IMR-90 (cell line): Measurements from ENCODE around the gene ENOX1. TPM values are rescaled to one million over a fixed set of nuclear protein-coding genes. Genes with fewer than 3 reads are reported as not detected.

ENCODE experiments used
- ATAC-seq: fragments of 200-7000 bp; cut with Tn5 transposase; 2 replicates; pipeline ENCODE4 v1.9.1; 2020; ENCODE audit warnings: low read depth, mild to moderate bottlenecking, moderate library complexity
- BruUV-seq: library from RNA; stranded (reverse); fragments of 400-500 nt; replicated peaks from 2 replicates; lab custom pipeline; 2021; lab: Mats Ljungman, UMichigan
- CTCF ChIA-PET: fragments of 300-600 bp; formaldehyde crosslinking; extraction: SDS; loops from one replicate; lab custom pipeline; 2021; ENCODE audit warnings: antibody characterized with exemption; lab: Yijun Ruan, JAX
- POLR2A ChIA-PET: fragments of 300-600 bp; sonication (Branson Sonifier 250); formaldehyde crosslinking; loops from one replicate; lab custom pipeline; 2022; ENCODE audit warnings: antibody characterized with exemption; ENCODE audit not compliant: unreplicated experiment; lab: Charles Lee
- DNase-seq: peaks from one replicate; pipeline ENCODE4 v3.0.0; 2013
- H2AFZ ChIP-seq: replicated peaks from 2 replicates; pipeline ENCODE3; 2013; ENCODE audit warnings: low read length, mild to moderate bottlenecking; ENCODE audit not compliant: poor library complexity
- H2AK5ac ChIP-seq: 2 replicates; pipeline ENCODE4 v1.6.1; 2013; ENCODE audit warnings: low read depth, low read length, inconsistent platforms
- H2AK9ac ChIP-seq: replicated peaks from 2 replicates; pipeline ENCODE3; 2013; ENCODE audit warnings: mild to moderate bottlenecking, low read depth, low read length, moderate library complexity; ENCODE audit not compliant: poor library complexity
- H2BK120ac ChIP-seq: 2 replicates; pipeline ENCODE4 v1.6.1; 2013; ENCODE audit warnings: low read depth, low read length, inconsistent platforms
- H2BK15ac ChIP-seq: 3 replicates; pipeline ENCODE4 v1.6.1; 2013; ENCODE audit warnings: low read depth, low read length, inconsistent platforms
- H2BK20ac ChIP-seq: 2 replicates; pipeline ENCODE4 v1.6.1; 2013; ENCODE audit warnings: low read depth, mild to moderate bottlenecking, inconsistent platforms, low read length, moderate library complexity
- H2BK5ac ChIP-seq: 2 replicates; pipeline ENCODE4 v1.6.1; 2013; ENCODE audit warnings: mild to moderate bottlenecking, low read depth, low read length, inconsistent platforms; ENCODE audit not compliant: poor library complexity, severe bottlenecking
- H3K14ac ChIP-seq: replicated peaks from 2 replicates; pipeline ENCODE4 v1.6.1; 2013; ENCODE audit warnings: low read depth, low read length, inconsistent platforms
- H3K18ac ChIP-seq: 2 replicates; pipeline ENCODE4 v1.6.1; 2013; ENCODE audit warnings: low read depth, low read length, control low read depth
- H3K23ac ChIP-seq: 2 replicates; pipeline ENCODE4 v1.6.1; 2013; ENCODE audit warnings: low read depth, low read length, inconsistent platforms
- H3K27ac ChIP-seq: 2 replicates; pipeline ENCODE4 v1.5.1; 2013; ENCODE audit warnings: mild to moderate bottlenecking, control low read depth, low read length; ENCODE audit not compliant: insufficient read depth
- H3K27me3 ChIP-seq: 2 replicates; pipeline ENCODE4 v1.6.1; 2013; ENCODE audit warnings: low read length; ENCODE audit not compliant: control insufficient read depth, insufficient read depth
- H3K36me3 ChIP-seq: 2 replicates; pipeline ENCODE4 v1.6.1; 2013; ENCODE audit warnings: low read length, mixed read lengths; ENCODE audit not compliant: control insufficient read depth, insufficient read depth
- H3K4ac ChIP-seq: 2 replicates; pipeline ENCODE4 v1.6.1; 2013; ENCODE audit warnings: low read depth, low read length, inconsistent platforms
- H3K4me1 ChIP-seq: 2 replicates; pipeline ENCODE4 v1.6.1; 2013; ENCODE audit warnings: low read length, mixed read lengths; ENCODE audit not compliant: control insufficient read depth, insufficient read depth
- H3K4me2 ChIP-seq: 2 replicates; pipeline ENCODE4 v1.6.1; 2013; ENCODE audit warnings: low read depth, mild to moderate bottlenecking, control low read depth, low read length, moderate library complexity
- H3K4me3 ChIP-seq: 2 replicates; pipeline ENCODE4 v1.5.1; 2013; ENCODE audit warnings: low read depth, mild to moderate bottlenecking, control low read depth, low read length, moderate library complexity; ENCODE audit not compliant: insufficient read depth
- H3K56ac ChIP-seq: 2 replicates; pipeline ENCODE4 v1.6.1; 2013; ENCODE audit warnings: low read length, inconsistent platforms; ENCODE audit not compliant: insufficient read depth; ENCODE audit errors: extremely low read depth
- H3K79me1 ChIP-seq, 2 experiments: 2 replicates each; pipeline ENCODE4 v1.6.1; 2013; ENCODE audit warnings: low read length in 2 of 2, inconsistent platforms in 1 of 2, low read depth in 1 of 2
- H3K9ac ChIP-seq: 2 replicates; pipeline ENCODE4 v1.6.1; 2013; ENCODE audit warnings: low read depth, low read length, control low read depth
- H3K9me1 ChIP-seq: 2 replicates; pipeline ENCODE4 v1.6.1; 2013; ENCODE audit warnings: low read length, inconsistent platforms; ENCODE audit not compliant: insufficient read depth
- H3K9me3 ChIP-seq: 2 replicates; pipeline ENCODE4 v1.6.1; 2013; ENCODE audit warnings: low read length; ENCODE audit not compliant: control insufficient read depth, insufficient read depth
- H4K20me1 ChIP-seq: 2 replicates; pipeline ENCODE4 v1.6.1; 2013; ENCODE audit warnings: low read length, inconsistent platforms; ENCODE audit not compliant: insufficient read depth
- H4K5ac ChIP-seq: 2 replicates; pipeline ENCODE4 v1.6.1; 2013; ENCODE audit warnings: mild to moderate bottlenecking, low read depth, low read length, control low read depth
- H4K8ac ChIP-seq, 2 experiments: 2 replicates each; pipeline ENCODE4 v1.6.1; 2013; ENCODE audit warnings: low read depth in 2 of 2, low read length in 2 of 2, control low read depth in 1 of 2, inconsistent platforms in 1 of 2
- H4K91ac ChIP-seq: 2 replicates; pipeline ENCODE4 v1.6.1; 2013; ENCODE audit warnings: low read depth, low read length, inconsistent platforms; ENCODE audit not compliant: insufficient read depth
- BHLHE40 ChIP-seq: fragments of 150-350 bp; IDR thresholded peaks from 2 replicates; pipeline ENCODE4 v1.6.1; 2016; ENCODE audit warnings: mild to moderate bottlenecking, low read depth, low read length
- MAFK ChIP-seq: IDR thresholded peaks from 2 replicates; pipeline ENCODE4 v1.6.1; 2012; ENCODE audit warnings: low read depth, low read length, improper control_type of control experiment
- MAZ ChIP-seq: IDR thresholded peaks from 2 replicates; pipeline ENCODE4 v1.6.1; 2012; ENCODE audit warnings: low read depth, mild to moderate bottlenecking, low read length, improper control_type of control experiment, moderate library complexity, borderline replicate concordance
- RFX5 ChIP-seq: IDR thresholded peaks from 2 replicates; pipeline ENCODE4 v1.8.0; 2012; ENCODE audit warnings: low read depth, mild to moderate bottlenecking, low read length, moderate library complexity
- WGBS, 2 experiments: methylation state at CpG; one replicate each; pipeline versions ENCODE4 v1.1.5 to v1.1.7; 2013; ENCODE audit warnings: missing lambda C conversion rate in 2 of 2; ENCODE audit not compliant: insufficient read length in 1 of 2; ENCODE audit errors: extremely low coverage in 2 of 2; 5-methylcytosine and 5-hydroxymethylcytosine counted together
- dilution Hi-C: fragments of 300-500 bp; cut with HindIII; formaldehyde crosslinking; loops from one replicate; pipeline ENCODE4 v1.14.3; 2018; ENCODE audit warnings: low sequenced_read_pairs; ENCODE audit not compliant: unreplicated experiment
- in situ Hi-C: fragments of 300-500 bp; cut with MboI; formaldehyde crosslinking; loops from 3 replicates; pipeline ENCODE4 v1.14.3; 2019; ENCODE audit warnings: low sequenced_read_pairs, inconsistent platforms, mixed read lengths
- intact Hi-C: fragments of 100-400 bp; cut with micrococcal nuclease; formaldehyde crosslinking; loops from 2 replicates; pipeline ENCODE4 v1.10.0; 2022
- polyA plus RNA-seq, 3 experiments: library from polyadenylated mRNA; depleted of rRNA; stranded (reverse); fragments of >200 nt; gene quantifications; 2 replicates each; pipeline ENCODE4 v1.2.3, GENCODE V29; 2012; ENCODE audit warnings: low replicate concordance in 1 of 3
- total RNA-seq: library from RNA; depleted of rRNA; stranded (reverse); fragments of >200 nt; gene quantifications from 2 replicates; pipeline ENCODE4 v1.2.3, GENCODE V29; 2012

The ENOX1 gene
- total and polyA plus RNA-seq, 2 of the 4 experiments (the other 2 are of a cell fraction): 0.99 to 1.3 TPM

DNA sequence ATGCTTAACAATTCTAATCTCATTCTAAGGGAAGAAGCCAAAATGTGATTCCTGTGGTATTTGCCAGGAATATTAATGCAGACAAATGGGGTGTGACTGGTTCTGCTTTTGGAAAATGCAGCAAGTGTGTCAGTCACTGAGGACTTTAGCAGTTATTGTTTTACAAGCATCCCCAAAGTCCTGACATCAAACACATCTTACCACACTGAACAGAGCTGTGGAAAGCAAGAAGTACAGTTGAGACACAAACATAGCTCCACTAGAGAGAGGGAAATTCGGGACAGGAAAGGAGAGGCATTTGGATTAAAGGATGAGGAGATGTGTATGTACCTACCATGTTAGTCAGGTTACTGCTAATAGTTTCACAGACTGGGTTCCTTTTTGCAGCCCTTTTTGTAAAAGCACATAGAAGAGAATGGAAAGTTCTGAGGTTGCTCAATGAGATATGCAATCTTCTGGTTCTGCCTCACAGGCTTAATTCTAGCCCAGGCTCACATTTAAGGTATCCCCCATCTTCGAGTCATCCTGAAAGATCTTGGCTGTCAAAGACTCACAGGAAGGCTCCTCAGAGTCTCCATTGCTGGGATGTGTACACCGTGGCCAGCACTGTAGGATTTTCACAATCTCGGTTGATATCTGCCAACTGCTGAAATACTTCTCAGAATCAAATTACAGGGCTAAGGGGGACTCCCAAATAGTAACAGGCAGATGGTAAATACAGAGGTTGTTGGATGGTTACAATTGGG, 446.8 kb downstream of the ENOX1 start:
- ChIA-PET POLR2A (no interaction called here), CTCF (no interaction called here)
- Histone ChIP-seq H3K14ac (0 out of 2 replicates have a peak overlapping the region, but pooled peaks have one; percentile 48), H3K79me1 (no peaks in the 10 kb centered on the region), H2BK15ac (no peak overlapping the region), H3K18ac (no peak overlapping the region), H2AK5ac (no peak overlapping the region), H2BK20ac (no peak overlapping the region), H3K9me1 (no peaks in the 10 kb centered on the region), H3K27me3 (peaks cover 4% of the 10 kb centered on the region), H2BK5ac (no peak overlapping the region), H2AK9ac (no peak overlapping the region), H4K20me1 (no peaks in the 10 kb centered on the region), H3K27ac (no peak overlapping the region), H3K36me3 (no peaks in the 10 kb centered on the region), H3K56ac (no peak overlapping the region), H3K9ac (no peak overlapping the region), H4K5ac (no peak overlapping the region), H3K9me3 (no peaks in the 10 kb centered on the region), H3K4me2 (no peak overlapping the region), H4K8ac (no peak overlapping the region), H2AFZ (no peak overlapping the region), H2BK120ac (no peak overlapping the region), H3K4me1 (no peaks in the 10 kb centered on the region), H3K4me3 (no peak overlapping the region), H3K23ac (no peak overlapping the region), H3K4ac (no peak overlapping the region), H4K91ac (no peak overlapping the region)
- TF ChIP-seq MAZ (no peak), RFX5 (no peak), MAFK (no peak), BHLHE40 (no peak)
- no peak for ATAC-seq
- WGBS, 2 experiments: no CpG with 5 or more reads among the region's 4 CpGs
- in situ Hi-C loops (no loop called here), dilution Hi-C loops (no loop called here), intact Hi-C loops (no loop called here)
- BruUV-seq: no TSS peak
- DNase-seq: peak; percentile 41
